Measurements from ENCODE around the gene LRFN2.

DNA sequence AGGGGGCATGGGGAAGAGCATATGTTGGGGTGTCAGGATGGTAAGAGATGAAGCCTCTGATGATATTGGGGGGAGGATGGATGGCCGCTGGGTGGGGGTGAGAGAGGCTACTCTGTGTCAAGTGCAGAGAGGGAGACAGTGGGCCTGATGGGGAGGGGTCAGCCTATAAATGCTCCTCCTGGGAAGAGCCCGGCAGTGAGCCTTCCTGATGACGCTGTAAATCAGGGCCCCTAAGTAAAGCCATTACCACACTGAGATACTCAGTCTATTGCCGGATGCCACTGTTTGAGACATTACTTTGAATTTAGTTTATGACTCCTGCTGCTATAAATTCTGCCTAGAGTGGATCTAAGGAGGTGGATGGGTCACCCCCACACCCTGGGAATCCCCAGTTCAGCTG, 28.1 kb downstream of the LRFN2 start:
- TF ChIP-seq, protein P1, sequence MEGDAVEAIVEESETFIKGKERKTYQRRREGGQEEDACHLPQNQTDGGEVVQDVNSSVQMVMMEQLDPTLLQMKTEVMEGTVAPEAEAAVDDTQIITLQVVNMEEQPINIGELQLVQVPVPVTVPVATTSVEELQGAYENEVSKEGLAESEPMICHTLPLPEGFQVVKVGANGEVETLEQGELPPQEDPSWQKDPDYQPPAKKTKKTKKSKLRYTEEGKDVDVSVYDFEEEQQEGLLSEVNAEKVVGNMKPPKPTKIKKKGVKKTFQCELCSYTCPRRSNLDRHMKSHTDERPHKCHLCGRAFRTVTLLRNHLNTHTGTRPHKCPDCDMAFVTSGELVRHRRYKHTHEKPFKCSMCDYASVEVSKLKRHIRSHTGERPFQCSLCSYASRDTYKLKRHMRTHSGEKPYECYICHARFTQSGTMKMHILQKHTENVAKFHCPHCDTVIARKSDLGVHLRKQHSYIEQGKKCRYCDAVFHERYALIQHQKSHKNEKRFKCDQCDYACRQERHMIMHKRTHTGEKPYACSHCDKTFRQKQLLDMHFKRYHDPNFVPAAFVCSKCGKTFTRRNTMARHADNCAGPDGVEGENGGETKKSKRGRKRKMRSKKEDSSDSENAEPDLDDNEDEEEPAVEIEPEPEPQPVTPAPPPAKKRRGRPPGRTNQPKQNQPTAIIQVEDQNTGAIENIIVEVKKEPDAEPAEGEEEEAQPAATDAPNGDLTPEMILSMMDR (IDR thresholded peaks at IDR 0.05; ENCODE audit: poor library complexity, severe bottlenecking): no peak
- TF ChIP-seq EZH2 (IDR thresholded peaks at IDR 0.05; ENCODE audit: borderline replicate concordance, insufficient read depth, low read length, poor library complexity, severe bottlenecking) (no peak), POLR2AphosphoS5 (IDR thresholded peaks at IDR 0.05) (no peak), SMC3 (conservative IDR thresholded peaks at IDR 0.05; ENCODE audit: poor library complexity) (no peak), EP300 (conservative IDR thresholded peaks at IDR 0.05; ENCODE audit: poor library complexity, severe bottlenecking) (no peak), TAF1 (IDR thresholded peaks at IDR 0.05; ENCODE audit: low read depth) (no peak), RAD21 (conservative IDR thresholded peaks at IDR 0.05) (no peak)
- TF ChIP-seq, protein P2, sequence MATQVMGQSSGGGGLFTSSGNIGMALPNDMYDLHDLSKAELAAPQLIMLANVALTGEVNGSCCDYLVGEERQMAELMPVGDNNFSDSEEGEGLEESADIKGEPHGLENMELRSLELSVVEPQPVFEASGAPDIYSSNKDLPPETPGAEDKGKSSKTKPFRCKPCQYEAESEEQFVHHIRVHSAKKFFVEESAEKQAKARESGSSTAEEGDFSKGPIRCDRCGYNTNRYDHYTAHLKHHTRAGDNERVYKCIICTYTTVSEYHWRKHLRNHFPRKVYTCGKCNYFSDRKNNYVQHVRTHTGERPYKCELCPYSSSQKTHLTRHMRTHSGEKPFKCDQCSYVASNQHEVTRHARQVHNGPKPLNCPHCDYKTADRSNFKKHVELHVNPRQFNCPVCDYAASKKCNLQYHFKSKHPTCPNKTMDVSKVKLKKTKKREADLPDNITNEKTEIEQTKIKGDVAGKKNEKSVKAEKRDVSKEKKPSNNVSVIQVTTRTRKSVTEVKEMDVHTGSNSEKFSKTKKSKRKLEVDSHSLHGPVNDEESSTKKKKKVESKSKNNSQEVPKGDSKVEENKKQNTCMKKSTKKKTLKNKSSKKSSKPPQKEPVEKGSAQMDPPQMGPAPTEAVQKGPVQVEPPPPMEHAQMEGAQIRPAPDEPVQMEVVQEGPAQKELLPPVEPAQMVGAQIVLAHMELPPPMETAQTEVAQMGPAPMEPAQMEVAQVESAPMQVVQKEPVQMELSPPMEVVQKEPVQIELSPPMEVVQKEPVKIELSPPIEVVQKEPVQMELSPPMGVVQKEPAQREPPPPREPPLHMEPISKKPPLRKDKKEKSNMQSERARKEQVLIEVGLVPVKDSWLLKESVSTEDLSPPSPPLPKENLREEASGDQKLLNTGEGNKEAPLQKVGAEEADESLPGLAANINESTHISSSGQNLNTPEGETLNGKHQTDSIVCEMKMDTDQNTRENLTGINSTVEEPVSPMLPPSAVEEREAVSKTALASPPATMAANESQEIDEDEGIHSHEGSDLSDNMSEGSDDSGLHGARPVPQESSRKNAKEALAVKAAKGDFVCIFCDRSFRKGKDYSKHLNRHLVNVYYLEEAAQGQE (IDR thresholded peaks at IDR 0.05; ENCODE audit: borderline replicate concordance): no peak

Data from neural cell (in vitro differentiated cells).